NAMALWA (cell line): Measurements from ENCODE around the gene S100A13.
"Not testable (repeated sequence)": the region's sequence is repeated elsewhere in the genome, so short reads cannot be mapped to it uniquely, and the experiment has no call there.

Source experiments
- DNase-seq: peaks from one replicate; pipeline ENCODE4 v3.0.0-alpha.2; 2015; ENCODE audit warnings: low spot score

S100A13 gene

DNA sequence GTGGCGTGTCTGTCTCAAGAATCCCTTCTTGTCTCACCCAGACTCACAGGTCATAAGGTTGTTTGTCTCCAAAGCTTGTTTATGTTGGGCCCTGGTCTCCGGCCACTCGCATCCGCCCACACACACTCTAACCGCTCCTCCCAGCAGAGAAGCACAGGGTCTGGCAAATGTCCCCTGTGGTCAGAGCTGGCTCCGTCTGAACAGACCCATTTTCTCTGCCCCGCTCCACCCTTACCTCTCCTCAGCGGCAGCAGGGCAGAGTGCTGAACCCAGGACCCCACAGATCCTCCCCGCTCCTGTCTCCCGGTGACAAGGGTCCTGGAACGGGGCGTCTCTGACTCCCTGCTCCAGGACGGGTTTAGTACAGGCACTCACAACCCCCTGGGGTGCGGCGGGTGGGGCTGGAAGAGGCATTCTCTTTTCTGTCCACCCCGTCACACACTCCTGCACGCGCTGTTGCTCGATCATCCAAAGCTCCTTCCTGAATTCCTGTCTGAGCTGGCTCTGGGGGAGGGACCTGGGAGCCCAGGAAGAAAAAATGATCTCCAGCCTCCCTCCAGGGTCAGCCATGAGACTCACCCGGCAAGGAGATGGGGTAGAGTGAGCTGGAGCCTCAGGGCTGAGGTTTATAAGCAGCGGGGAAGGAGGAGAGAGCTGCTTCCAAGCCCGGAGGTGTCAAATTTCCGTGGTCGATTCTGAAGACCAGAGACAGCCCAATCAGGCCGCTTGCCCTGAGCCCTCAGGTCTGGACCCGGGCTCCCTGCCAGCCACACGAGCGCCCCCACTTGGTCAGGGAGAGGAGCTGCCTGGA, at the start of gene S100A13:
Gene S100A13 (minus strand): TSS at position 602 of the 811 bp plus-strand sequence. CDS start 1,033 bp downstream, outside the sequence.
- no peak for DNase-seq

DNA sequence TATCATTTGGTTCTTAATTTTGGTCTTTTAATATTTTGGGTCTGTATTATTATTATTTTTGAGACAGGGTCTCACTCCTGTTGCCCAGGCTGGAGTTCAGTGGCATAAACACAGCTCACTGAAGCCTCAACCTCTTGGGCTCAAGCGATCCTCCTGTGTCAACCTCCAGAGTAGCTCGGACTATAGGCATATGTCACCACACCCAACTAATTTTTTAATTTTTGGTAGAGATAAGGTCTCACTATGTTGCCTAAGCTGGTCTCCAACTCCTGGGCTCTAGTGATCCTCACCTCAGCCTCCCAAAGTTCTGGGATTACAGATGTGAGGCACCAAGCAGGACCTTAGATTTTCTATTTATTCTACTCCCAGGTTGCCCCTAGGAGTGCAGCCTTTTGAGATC, 46.2 kb upstream of the S100A13 start:
- no peak for DNase-seq

DNA sequence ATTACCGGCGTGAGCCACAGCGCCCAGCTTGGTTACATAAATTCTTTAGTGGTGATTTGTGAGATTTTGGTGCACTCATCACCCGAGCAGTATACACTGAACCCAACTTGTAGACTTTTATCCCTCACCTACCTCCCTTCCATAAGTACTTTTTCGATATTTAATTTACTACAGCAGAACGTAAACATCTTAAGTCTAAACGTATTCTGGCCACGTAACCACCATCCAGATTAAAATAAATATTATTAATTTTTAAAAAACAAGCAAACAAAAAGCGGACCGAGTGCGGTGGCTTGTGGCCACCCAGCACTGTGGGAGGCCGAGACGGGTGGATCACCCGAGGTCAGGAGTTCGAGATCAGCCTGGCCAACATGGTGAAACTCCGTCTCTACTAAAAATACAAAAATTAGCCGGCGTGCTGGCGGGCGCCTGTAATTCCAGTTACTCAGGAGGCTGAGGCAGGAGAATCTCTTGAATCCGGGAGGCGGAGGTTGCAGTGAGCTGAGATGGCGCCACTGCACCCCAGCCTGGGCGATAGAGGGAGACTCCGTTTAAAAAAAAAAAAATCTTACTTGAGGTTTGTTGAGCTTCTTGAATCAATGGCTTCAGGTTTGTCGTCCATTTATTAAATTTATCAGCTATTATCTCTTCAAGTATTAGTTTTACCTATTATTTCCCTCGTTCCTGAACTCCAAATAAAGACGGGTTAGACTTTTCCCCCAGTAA, 44.5 kb upstream of the S100A13 start:
- peak; percentile 82 for DNase-seq

DNA sequence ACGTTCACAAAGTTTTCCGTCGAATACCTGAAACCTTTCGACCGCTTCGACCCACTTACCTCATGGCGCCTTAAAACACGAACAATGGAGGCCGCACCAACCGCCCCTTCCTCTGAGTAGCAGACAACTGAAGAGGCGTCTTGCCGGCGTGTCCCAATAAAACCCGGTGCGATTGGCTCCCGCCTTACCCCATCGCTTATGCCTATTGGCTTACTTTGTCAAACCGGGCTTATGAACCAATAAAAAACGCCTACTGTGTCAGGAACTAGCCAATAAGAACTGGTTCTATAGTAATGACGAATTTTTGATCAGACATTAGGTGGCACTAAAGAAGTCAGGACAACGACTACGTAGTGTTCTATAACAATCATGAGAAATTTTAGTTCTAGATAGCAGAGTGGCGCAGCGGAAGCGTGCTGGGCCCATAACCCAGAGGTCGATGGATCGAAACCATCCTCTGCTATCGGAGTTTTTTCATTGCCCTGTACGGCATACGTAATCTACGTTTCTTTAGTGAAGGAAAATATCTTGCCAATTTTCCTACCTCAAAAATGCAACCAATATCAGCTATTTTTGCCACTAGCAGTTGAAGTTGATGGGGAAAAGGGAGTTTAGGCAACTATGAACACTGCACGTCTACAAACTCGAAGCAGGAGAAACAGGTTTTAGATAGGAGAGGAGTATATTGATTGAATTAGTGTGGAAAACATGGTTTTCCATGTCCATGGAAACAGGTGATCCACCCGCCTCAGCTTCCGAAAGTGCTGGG, 43.7 kb upstream of the S100A13 start, which contains the start of gene ILF2:
Gene ILF2 (minus strand): TSS at position 135 of the 769 bp plus-strand sequence. CDS start 71 bp downstream, at position 64.
- DNase-seq = peak; percentile 100

DNA sequence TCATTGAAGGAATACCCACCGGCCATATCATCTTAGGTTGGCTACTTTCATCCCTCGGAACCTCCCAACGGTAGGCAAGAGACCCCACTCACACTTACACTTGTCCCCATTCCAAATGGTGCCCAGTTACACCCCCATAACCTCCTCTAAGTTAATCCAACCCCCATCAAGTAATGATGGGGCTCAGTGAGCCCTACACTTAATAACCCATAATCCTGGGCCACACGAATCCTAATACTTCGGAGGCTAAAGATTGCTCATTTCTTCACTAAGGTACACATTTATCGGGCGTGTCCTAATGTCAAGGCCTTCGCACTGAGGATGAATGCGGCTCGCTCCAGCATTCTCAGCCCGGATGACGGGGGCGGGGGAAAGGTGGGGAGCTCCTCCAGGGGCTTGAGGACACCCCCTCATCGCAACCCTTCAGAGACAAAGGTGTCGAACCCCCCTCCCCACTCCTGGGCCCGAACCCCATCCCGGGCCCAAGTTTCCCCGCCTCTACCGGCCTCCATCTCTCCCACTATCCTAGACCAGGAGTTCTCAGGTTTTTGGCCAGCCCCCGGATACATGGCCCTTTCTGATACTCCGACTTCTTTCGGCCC, 43.1 kb upstream of the S100A13 start:
- no peak for DNase-seq

DNA sequence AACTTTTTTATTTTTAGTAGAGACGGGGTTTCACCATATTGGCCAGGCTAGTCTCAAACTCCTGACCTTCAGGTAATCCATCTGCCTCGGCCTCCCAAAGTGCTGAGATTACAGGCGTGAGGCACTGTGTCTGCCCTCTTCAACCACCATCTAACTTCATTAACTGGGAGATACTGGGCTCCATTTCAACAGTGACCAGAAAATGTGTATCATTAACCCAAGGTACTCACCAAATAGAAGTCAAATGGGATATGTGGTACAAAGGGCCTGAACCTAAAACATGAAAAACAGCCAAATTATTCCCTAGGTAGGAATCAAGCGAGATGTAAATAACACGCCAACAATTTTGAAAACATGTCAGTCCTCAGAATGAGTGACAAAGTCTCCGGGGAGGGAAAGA, 42.3 kb upstream of the S100A13 start:
- no peak for DNase-seq

DNA sequence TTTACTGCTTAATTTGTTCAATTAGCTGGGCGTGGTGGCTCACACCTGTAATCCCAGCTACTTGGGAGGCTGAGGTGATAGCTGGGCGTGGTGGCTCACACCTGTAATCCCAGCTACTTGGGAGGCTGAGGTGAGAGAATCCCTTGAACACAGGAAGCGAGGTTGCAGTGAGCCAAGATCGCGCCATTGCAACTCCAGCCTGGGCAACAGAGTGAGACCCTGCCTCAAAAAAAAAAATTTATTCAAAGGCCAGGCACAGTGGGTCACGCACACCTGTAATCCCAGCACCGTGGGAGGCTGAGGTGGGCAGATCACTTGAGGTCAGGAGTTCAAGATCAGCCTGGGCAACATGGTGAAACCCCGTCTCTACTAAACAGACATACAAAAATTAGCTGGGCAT, 41.4 kb upstream of the S100A13 start:
- DNase-seq = not testable (repeated sequence)

DNA sequence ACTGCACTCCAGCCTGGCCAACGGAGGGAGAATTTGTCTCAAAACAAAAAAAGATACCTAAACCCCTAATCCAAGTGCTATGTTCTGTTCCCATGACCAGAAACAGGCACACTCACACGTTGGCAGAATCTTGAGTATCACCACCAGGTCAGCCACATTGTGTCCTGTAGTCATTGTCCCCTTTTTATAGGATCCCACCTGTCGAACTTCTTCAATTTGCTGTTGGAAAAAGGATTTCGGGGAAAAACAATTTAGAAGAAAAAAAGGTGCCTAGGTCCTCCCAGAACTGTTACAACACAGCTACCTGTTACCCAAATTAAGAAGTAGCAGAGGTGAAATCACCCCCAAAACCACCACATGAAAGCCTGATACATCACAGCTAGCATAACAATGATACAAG, 40.1 kb upstream of the S100A13 start:
- no peak for DNase-seq

DNA sequence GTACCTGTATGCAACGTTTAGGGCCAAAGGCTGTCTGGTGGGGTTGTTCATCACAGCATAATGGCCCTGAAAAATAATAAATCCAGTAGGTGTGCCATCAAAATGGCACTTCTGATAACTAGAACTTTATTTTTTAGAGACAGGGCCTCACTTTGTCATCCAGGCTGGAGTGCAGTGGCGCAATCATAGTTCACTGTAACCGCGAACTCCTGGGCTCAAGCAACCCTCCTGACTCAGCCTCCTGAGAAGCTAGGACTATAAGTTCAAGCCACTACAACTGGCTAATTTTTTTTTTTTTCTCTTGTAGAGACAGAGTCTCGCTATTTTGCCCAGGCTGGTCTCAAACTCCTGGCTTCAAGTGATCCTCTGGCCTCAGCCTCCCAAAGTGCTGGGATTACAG, 35.9 kb upstream of the S100A13 start:
- no peak for DNase-seq

DNA sequence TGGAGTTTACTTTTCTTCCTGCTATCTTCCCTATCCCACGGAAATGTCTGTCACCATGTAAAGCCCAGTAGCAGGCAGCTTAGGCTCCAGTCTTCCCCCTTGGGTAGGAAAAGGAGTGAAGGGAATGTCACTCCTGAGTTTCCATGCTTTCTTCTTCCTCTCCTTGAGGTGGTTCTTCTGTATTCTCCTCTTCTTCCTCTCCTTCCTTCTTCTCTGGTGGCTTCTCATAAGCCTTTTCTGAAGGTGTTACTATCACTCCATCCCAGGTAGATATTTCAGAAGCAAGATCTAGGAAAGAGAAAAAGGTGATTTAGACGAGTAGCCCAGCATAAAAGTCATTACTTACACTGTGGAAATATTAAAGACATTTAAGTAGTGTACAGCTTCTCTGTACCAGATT, 35.0 kb upstream of the S100A13 start:
- no peak for DNase-seq

DNA sequence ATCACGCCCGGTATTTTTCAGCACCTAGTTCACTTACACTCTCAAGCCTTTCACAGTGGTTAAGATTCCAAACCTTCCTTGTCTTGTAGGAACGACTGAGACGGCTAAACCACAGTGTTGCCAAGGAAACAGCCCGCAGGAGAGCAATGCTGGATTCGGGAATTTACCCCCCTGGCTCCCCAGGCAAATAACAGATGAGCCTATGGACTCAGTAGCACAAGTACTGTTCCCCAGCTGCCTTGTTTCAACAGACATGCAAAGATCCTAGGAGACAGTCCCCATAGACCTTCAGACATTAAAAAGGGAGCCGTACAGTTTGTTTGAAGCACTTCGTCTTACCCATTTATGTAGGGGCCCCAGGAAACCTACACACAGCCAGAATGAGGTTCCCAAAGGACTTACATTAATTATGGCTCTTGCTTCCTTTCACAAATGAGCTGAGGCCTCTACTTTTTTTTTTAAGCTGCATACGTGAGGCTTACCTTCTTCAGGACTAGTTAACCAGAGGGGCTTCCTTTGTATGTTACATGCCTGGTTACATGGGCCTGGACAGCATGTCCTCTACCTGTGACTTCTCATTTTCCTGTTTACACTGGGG, 33.9 kb upstream of the S100A13 start:
- DNase-seq = peak; percentile 40

DNA sequence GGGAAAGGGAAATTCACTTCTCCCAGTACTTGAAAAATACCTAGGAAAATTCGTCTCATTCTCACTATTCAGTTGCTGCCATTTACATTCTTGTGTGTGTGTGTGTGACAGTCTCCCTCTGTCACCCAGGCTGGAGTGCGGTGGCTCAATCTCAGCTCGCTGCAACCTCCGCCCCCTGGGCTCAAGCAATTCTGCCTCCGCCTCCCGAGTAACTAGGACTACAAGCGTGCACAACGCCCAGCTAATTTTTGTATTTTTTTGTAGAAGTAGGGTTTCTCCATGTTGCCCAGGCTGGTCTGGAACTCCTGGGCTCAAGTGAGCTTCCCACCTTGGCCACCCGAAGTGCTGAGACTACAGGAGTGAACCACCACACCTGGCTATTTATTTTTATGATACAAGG, 32.4 kb upstream of the S100A13 start:
- no peak for DNase-seq

DNA sequence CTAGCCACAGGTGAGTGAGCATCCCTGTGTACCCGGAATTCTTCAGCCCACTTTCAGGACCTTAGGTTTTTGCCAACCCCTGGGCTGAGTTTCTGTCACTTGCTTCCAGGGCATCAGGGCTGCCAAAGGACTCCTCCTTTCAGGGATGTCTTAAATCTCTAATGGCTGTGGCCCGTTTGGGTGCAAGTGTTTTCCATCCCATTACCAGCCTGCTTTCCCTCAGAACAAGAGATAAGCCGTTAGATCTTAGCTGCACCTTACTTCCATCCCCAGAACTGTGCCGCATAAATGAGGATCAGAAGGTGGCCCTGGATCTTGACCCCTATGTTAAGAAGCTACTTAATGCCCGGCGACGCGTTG, 31.9 kb upstream of the S100A13 start:
- DNase-seq = no peak

DNA sequence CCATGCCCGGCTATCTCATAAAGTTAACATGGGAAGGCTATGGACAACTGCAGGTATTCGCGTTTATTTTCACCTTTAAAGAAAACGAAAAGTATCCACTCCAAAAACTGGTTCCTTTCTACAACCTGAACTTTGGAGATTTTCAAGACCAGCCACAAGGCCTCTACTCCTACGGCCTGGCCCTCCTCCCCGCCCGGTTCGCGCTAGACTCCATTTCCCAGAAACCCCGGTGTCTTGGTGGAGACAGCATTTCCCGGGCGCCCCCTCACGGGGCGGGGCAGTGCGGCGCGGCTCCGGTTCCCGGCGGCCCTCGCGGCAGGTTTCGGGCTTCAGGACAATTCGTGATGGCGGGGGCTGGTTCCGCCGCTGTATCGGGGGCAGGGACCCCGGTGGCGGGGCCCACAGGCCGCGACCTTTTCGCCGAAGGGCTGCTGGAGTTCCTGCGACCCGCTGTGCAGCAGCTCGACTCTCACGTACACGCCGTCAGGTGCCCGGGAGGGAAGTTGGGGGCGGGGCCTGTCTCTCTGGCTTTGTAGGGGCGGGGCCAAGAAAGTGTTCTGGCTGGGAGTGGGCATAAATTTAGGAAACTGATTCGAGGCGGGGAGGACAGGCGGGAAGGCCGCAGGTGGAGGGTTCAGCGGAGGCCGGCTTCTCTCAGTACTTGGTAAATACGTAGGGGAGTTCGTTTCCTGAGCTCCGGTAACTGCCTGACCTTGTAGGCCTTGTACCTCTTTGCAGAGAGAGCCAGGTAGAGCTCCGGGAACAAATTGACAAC, 31.3 kb upstream of the S100A13 start, which contains the start of gene SNAPIN:
Gene SNAPIN (plus strand): TSS at position 304 of the 775 bp plus-strand sequence. CDS start 41 bp downstream, at position 345.
- peak; percentile 97 for DNase-seq

DNA sequence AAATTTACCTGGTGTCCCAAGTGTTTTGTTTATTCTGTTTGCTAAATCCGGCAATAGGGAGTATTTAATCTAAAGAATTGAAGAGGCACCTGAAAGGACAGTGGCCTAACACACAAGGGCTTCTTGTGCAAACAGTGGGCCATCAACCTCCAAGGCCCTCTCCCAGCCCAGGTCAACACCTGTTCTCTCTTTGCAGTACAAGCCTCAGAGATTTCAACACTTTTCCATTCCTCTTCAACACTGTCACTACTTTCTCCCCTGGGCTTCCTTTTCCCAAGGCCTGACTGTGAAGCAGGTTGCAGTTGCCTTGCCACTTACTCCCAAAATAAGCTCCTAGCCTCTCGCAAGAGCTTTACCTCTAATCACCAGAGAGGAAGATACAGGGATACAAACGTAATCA, 28.0 kb upstream of the S100A13 start:
- no peak for DNase-seq

DNA sequence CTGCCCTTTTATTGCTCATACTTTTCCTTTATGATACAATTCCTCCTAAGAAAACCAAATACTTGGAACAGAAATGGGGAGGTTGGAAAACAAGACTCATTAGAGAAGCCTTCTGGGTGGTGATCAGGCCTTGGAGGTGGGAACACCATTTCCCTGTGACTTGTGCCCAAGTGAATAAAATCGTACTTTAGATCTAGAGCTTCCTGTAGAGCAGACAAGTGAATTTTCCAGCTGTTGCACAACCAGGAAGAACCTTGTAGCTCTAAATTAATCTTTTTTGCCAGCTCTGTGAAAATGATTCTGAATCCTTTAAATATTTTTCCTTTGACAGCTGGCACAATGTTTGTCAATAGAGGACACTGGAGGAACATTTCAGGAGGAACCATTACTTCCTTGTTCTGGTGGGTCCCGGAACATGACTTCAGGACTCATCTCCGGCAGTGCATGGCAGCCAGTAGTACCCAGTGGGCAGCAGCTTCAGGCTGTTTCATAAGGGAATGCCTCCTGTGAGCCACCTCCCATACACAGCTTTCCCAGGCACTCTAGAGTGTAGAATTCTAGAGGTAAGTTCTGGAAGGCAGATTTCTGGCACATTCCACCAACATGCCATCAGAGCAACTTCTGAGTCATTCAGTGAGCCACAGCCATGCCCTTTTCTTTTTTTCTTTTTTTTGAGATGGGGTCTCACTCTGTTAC, 25.6 kb upstream of the S100A13 start:
- DNase-seq = no peak

DNA sequence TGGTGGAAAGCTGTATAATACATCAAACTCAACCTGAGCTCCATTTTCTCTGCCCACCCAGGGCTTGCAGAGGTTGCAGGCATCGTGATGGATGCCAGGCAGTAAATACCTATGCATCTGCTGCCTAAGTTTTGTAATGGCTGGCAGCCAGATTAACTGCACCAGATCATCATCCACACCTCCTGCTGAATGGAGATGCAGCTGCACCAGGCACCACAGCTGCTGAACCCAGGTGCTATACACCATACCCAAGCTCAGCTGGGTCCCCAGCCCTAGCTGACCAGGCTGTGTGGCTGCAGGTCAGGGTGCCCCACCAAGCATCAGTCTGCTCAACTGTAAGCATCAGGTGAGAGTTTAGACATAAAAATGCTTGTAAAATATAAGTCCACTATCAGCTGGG, 24.5 kb upstream of the S100A13 start:
- DNase-seq = peak; percentile 63

DNA sequence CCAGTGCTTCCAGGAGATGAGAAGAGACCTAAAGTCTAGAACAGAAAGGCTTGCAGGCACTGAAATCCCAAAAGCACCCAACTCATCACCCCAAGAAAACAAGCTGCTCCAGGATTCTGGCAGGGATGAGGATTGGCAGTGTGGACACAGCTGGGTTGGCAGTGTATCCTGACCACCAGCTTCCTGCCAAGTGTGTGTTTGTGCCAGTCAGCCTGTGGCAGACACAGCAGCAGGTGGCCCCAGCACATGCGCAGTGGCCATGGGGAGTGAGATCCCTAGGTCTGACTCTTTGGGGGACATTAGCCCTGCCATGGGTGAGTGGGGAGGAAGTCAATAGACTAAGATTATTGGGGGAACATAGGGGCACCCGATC, 22.5 kb upstream of the S100A13 start:
- no peak for DNase-seq

DNA sequence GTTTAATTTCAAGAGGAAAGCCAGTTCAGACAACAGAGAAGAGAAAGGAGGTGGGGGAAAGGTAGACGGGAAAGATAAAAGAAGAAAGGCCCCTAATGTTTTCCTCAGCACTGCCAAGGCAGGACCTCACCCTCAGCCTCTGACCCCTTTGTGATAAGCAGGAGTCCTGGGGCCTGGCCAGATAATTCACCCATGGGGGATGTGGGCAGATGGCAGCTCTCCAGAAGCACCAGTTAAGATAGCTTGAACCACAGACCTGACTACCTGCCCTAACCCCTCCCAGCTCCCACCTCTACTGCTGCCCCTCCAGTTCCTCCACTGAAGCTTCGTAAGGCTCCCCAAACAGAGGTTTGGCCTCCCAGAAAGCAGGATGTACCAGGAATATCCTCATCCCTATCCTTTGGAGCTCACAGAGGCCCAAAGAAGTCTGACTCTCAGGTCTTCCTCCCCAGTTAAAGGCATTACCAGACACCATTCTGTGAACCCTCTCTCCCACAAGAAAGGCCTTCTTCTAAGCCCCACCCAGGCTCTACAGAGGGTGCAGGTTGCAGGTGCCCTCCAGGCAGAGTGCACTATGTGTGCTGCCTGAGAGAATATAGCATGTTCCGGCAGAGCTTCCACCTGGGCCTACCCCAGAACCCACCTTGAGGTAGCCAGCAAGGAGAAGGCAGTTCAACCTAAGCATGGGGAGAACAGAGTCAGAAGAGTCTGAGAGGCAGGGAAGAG, 22.0 kb upstream of the S100A13 start:
- peak; percentile 34 for DNase-seq
